Measurements from ENCODE around the gene KLHL35.

DNA sequence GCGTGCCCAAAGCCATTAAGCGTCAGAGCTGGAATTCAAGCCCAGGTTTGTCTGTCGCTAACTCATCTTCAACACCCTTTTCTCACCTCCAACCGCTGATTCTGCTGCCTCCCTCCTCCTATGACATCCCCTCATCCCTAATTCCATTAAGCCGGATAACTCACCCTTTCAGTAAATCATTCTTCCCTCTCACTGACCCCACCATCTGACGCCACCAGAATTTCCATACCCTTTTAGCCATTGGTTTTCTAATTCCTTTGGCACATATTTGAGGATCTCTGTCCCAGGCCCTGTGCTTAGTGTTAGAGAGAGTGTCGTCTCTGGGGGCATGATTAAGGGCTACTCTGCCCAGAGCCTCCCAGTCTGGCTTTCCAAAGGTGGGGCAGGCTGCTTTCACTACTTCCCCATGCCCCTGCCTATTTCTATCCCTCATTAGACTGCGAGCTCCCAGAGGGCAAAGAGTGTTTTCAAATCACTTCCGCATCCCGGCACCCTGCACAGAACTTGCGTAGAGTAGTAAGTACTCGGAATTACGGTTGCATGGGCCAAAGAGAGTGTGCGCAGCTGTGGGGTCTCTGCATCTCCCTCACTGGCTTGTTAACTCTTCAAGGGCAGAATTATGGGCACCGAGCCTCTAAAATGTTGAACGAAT lies 3.9 kb downstream of the KLHL35 start:
- TF ChIP-seq HNF4A (conservative IDR thresholded peaks at IDR 0.05) (no peak), RAD21 (IDR thresholded peaks at IDR 0.05) (no peak), YY1 (IDR thresholded peaks at IDR 0.05) (no peak), SP1 (IDR thresholded peaks at IDR 0.05) (no peak), EGR1 (IDR thresholded peaks at IDR 0.05; ENCODE audit: low read depth in 2 of 2) (no peak), RXRA (IDR thresholded peaks at IDR 0.05) (no peak), GABPA (IDR thresholded peaks at IDR 0.05 in 1 of 2, conservative IDR thresholded peaks at IDR 0.05 in 1 of 2) (no peak)
- TF ChIP-seq, protein P1, sequence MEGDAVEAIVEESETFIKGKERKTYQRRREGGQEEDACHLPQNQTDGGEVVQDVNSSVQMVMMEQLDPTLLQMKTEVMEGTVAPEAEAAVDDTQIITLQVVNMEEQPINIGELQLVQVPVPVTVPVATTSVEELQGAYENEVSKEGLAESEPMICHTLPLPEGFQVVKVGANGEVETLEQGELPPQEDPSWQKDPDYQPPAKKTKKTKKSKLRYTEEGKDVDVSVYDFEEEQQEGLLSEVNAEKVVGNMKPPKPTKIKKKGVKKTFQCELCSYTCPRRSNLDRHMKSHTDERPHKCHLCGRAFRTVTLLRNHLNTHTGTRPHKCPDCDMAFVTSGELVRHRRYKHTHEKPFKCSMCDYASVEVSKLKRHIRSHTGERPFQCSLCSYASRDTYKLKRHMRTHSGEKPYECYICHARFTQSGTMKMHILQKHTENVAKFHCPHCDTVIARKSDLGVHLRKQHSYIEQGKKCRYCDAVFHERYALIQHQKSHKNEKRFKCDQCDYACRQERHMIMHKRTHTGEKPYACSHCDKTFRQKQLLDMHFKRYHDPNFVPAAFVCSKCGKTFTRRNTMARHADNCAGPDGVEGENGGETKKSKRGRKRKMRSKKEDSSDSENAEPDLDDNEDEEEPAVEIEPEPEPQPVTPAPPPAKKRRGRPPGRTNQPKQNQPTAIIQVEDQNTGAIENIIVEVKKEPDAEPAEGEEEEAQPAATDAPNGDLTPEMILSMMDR (IDR thresholded peaks at IDR 0.05; ENCODE audit: low read depth, low read length, missing input control): no peak
- TF ChIP-seq, protein P2, sequence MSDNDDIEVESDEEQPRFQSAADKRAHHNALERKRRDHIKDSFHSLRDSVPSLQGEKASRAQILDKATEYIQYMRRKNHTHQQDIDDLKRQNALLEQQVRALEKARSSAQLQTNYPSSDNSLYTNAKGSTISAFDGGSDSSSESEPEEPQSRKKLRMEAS (IDR thresholded peaks at IDR 0.05): no peak
- TF ChIP-seq, protein P3, sequence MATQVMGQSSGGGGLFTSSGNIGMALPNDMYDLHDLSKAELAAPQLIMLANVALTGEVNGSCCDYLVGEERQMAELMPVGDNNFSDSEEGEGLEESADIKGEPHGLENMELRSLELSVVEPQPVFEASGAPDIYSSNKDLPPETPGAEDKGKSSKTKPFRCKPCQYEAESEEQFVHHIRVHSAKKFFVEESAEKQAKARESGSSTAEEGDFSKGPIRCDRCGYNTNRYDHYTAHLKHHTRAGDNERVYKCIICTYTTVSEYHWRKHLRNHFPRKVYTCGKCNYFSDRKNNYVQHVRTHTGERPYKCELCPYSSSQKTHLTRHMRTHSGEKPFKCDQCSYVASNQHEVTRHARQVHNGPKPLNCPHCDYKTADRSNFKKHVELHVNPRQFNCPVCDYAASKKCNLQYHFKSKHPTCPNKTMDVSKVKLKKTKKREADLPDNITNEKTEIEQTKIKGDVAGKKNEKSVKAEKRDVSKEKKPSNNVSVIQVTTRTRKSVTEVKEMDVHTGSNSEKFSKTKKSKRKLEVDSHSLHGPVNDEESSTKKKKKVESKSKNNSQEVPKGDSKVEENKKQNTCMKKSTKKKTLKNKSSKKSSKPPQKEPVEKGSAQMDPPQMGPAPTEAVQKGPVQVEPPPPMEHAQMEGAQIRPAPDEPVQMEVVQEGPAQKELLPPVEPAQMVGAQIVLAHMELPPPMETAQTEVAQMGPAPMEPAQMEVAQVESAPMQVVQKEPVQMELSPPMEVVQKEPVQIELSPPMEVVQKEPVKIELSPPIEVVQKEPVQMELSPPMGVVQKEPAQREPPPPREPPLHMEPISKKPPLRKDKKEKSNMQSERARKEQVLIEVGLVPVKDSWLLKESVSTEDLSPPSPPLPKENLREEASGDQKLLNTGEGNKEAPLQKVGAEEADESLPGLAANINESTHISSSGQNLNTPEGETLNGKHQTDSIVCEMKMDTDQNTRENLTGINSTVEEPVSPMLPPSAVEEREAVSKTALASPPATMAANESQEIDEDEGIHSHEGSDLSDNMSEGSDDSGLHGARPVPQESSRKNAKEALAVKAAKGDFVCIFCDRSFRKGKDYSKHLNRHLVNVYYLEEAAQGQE (IDR thresholded peaks at IDR 0.05): no peak
- TF ChIP-seq, protein P4, sequence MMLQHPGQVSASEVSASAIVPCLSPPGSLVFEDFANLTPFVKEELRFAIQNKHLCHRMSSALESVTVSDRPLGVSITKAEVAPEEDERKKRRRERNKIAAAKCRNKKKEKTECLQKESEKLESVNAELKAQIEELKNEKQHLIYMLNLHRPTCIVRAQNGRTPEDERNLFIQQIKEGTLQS (IDR thresholded peaks at IDR 0.05): no peak
- TF ChIP-seq, protein P5, sequence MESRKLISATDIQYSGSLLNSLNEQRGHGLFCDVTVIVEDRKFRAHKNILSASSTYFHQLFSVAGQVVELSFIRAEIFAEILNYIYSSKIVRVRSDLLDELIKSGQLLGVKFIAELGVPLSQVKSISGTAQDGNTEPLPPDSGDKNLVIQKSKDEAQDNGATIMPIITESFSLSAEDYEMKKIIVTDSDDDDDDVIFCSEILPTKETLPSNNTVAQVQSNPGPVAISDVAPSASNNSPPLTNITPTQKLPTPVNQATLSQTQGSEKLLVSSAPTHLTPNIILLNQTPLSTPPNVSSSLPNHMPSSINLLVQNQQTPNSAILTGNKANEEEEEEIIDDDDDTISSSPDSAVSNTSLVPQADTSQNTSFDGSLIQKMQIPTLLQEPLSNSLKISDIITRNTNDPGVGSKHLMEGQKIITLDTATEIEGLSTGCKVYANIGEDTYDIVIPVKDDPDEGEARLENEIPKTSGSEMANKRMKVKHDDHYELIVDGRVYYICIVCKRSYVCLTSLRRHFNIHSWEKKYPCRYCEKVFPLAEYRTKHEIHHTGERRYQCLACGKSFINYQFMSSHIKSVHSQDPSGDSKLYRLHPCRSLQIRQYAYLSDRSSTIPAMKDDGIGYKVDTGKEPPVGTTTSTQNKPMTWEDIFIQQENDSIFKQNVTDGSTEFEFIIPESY (IDR thresholded peaks at IDR 0.05): no peak

Measured in liver (tissue), 3 donors.